NCI-H146 (cell line): Measurements from ENCODE around the gene CDKAL1.

Experiments used
- DNase-seq: peaks from one replicate; lab custom pipeline; 2025; lab: John Stamatoyannopoulos, UW

CDKAL1 gene

DNA sequence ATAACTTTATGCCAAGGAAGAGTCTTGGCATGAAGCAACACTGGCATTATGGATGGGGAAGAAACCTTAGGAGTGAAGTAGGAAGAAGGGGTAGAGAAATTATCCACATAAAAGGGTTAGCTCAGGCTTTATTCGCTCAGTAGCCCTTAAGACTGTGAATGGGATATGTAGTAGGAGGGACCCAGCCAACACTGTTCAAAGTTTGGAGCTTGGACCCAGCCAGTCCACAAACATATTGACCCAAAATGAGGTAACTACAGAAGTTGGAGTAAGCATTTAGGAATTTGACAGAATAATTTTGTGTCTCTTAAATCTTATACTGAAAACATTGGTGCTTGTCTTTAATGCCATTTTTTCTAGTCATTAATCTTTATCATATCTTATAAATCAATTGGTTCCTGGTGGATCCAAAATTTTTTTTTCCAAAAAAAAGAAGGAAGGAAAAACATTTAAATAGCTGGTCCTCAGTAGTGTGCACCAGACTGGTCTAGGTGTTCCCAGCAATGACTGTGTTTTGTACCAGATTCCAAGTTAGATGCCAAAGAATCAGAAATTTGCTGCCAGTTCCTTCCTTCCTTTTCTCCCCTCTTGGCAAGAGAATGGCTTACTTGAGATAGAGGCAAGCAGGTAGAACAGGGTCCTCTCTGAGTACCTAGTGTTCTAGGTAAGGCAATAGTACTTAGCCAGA lies 607.5 kb downstream of the CDKAL1 start:
- DNase-seq: no peak

- no peak for DNase-seq
Measured at GRCh38 chr6:21142741-21143140, 608.5 kb downstream of the CDKAL1 start.

- DNase-seq: no peak
Measured at GRCh38 chr6:21143645-21144044, 609.4 kb downstream of the CDKAL1 start.

DNA sequence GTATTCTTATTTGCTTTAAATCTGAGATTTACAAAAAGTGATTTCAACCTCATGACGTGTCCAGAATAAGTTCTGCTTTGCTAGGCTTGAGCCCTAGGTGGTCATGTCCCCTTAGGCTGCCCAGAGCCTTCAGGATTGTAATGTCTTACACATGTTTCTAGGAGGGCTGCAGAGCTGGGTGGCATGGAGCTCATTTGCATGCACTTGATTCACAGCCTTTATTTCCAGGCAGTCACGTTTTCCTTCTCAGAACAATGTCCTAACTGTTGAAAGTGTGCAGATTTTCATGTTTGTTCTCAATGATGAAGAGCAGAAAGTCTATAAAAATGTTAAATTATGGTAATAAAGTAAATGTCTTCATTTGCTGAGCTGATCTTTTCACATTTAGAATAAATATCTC lies 610.7 kb downstream of the CDKAL1 start:
- no peak for DNase-seq

DNA sequence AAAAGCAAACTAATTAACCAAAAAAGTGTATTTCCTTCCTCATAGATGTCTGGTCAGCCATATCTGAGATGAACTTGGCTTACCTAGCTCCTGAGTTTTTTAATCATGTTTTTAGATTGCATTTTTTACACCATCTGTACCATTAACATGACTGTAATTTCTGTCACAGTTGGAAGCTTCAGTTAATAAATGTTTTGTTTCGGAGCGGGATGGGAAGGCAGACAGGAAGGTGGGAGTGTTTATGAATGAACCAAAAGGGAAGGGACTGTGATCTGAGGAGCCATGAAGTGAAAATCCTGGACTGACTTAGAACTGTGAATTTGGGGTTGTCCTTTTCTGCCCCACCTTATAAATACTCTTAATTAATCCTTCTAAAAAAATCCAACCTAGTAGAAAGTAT lies 613.7 kb downstream of the CDKAL1 start:
- DNase-seq: peak; percentile 67

DNA sequence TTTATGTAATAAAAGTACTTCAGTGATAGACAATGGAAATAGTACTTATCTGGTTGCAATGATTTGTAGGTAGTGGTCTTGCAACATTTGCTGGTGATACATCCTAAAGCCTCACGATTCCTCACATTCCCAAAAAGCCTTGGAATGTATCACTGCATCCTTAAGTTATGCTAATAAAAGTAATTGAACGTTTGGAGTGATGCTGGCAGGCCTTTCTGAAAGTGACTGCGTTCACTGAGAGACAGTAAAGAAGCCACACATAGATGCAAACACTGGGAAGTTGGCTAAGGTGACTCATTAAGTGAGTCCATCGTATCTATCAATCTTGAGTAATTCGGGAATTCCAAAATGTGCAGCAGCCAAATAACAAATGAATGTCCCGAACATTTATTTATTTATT lies 615.2 kb downstream of the CDKAL1 start:
- DNase-seq: no peak

DNA sequence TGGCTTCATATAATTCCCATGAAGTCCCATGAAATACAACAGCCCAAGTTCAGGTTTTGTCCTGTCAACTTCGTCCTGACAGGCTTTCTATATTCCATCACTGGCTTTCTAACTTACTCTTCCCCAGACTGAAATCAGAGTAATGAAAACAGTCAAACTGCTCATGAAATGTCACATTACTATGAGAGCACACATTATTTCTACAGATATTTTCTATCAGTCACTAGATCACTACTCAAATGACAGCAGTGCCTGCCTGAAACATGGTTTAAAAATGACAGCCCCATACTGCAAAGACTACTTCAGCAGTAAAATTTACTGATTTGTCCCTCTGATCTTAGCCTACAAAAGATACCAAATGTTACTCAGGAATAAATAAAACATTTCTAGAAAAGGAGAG lies 616.4 kb downstream of the CDKAL1 start:
- no peak for DNase-seq

DNA sequence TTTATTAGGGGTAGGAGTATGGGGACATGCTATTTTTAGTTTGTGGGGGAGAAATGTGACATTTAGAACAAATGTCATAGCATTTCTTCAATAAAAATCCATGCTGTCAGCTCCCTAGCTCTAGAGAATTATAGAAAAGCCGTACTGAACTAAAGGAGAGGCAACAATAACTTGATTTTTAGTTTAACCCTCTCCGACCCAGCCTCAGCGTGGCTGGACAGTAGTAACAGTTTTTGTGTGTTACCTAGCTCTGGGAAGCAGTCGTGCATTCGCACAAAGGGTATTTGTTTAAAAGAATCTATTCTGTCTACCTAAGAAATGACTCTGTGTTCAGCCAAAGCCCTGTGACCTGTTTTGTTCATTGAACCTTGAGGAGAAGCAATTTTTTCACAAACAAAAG lies 616.9 kb downstream of the CDKAL1 start:
- DNase-seq: no peak

GRCh38 chr6:21151530-21151929 lies 617.3 kb downstream of the CDKAL1 start:
- no peak for DNase-seq

DNA sequence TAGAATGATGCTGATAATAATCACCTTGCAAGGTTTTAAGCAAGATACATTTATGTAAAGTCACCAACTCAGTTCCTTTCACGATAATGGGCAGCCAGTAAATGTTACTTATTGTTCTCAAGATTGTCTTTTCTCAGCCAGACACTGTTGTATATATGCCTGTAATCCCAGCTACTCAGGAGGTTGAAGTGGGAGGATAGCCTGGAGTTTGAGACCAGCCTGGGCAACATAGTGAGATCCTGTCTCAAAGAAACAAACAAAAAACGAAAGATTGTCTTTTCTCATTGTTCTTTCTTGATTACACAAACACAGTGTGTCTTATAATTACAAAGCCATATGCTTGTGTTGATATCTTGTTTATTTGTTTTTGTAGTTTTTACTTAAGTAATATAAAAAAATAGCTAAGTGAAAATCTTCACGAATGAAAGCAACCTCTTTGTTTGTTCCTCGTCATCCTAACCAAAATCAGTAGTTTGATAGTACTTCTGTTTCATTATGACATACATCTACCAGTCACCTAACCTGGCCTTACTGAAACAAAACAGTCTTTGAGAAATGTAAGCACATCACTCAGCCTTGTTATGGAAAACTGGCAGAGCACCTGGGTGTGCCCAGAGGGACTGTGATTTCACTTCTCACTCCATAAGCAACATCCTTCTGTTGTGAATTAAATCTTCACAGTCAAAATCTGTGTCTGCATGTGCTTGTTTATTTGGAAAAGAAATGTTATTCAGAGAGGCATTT lies 623.1 kb downstream of the CDKAL1 start:
- DNase-seq: no peak

GRCh38 chr6:21158149-21158548 lies 623.9 kb downstream of the CDKAL1 start:
- no peak for DNase-seq

DNA sequence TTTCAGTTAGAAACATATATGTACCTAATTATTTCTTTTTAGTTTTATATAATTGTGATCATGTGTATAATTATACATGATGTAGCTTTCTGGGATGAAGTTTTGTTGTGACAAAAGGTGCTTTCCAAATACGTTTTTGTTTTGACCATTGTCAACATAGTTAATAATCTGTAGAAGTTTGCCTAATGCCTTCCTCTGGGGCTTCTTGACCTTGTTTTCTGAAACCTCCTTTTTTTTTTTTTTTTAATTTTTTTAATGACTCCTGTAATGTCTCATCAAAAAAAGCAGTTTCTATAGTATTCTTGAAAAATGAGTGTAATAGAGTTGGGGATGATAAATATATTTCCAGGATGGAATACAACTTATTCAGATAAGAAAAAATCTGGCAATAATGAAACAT lies 624.6 kb downstream of the CDKAL1 start:
- DNase-seq: no peak

GRCh38 chr6:21159465-21159864 lies 625.2 kb downstream of the CDKAL1 start:
- no peak for DNase-seq

GRCh38 chr6:21161707-21162106 lies 627.5 kb downstream of the CDKAL1 start:
- DNase-seq: no peak

GRCh38 chr6:21163110-21163837 lies 629.0 kb downstream of the CDKAL1 start:
- DNase-seq: no peak

DNA sequence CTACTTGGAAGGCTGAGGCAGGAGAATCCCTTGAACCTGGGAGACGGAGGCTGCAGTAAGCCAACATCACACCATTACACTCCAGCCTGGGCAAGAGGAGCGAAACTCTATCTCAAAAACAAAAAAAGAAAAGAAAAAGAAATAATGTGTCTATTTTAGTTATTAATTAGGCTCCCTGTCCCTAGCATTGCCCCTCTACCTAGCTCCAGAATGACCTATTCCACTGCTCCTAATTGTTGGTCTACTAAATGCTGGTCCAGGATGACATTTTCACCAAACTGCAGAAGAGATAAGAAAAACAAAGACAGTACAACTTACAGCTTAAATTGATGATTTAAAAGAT lies 629.6 kb downstream of the CDKAL1 start:
- no peak for DNase-seq

GRCh38 chr6:21164768-21165326 lies 630.6 kb downstream of the CDKAL1 start:
- DNase-seq: no peak

GRCh38 chr6:21166754-21167153 lies 632.5 kb downstream of the CDKAL1 start:
- DNase-seq: no peak

DNA sequence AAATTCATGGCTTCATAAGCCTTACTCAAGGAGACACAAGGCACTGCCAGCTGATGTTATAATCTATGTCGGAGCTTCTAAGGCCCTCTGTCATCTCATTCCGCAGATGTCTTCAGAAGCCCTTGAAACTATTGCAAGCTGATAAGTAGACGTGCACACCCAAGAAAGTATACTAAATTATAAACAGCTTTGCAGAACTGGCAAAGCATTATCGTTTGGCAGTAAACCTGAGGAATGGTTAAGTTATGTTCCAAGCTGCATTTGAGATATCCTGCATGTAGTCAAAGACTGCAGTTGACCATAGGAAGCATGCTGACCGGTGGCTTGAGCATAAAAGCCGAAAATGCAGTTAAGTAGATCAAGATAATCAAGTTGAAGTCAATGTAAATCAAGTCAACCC lies 633.5 kb downstream of the CDKAL1 start:
- DNase-seq: no peak

- no peak for DNase-seq
Measured at GRCh38 chr6:21171801-21172200, 637.5 kb downstream of the CDKAL1 start.

DNA sequence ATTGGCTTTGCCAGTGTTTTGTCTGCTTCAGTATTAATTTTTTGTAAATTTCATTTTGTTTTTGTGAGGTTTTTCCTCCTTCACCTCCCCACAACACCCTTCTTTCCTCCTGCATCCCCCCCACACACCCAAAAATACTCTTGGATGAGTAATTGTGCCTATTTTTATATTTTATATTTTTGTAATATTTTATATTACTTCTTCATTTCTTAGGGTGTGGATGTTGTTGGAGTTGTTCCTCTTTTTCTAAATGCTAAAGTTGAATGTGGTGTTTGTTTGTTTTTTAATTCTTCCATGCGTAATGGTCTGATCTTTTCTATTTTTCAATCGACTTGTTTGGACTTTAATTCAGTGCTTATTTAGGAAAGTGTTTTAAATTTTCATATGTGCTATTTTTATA lies 638.8 kb downstream of the CDKAL1 start:
- no peak for DNase-seq

GRCh38 chr6:21173678-21174077 lies 639.4 kb downstream of the CDKAL1 start:
- no peak for DNase-seq

- DNase-seq: no peak
Measured at GRCh38 chr6:21176197-21176596, 641.9 kb downstream of the CDKAL1 start.
